Activated CD4-positive, alpha-beta memory T cell treated with anti-CD3 and anti-CD28 coated beads, Interleukin-2, amount 10 ng/mL, durations not matched to agents 7 days and 5 days (primary cell): ENCODE data around the gene SBNO2. TPM values are rescaled to one million over a fixed set of nuclear protein-coding genes. Genes with fewer than 3 reads are reported as not detected.

ENCODE experiments used
- total RNA-seq, 2 experiments: library from RNA; stranded (reverse); gene quantifications; one replicate each; pipeline ENCODE4 v1.2.3, GENCODE V29; 2021

Gene SBNO2
- total RNA-seq, 2 experiments from 2014 or later, result 94.4 to 98.2 TPM

Other genes with a start within 250 kb of the SBNO2 start
- 10 to 100 TPM; 32.4 to 34.0 TPM for gene ARID3A, start 248.2 kb downstream of the SBNO2 start, total RNA-seq
- gene WDR18, start 189.9 kb downstream of the SBNO2 start, total RNA-seq, result 10 to 100 TPM; 42.0 to 44.3 TPM
- gene GRIN3B, start 173.8 kb downstream of the SBNO2 start, total RNA-seq, result under 1 TPM in 1 of 2 experiments, not detected in 1; 0.08 TPM
- gene TMEM259, start 153.1 kb downstream of the SBNO2 start, total RNA-seq, result 100 to 1,000 TPM; 181 TPM
- gene RNU6-2, start 152.7 kb downstream of the SBNO2 start, total RNA-seq, result not detected
- gene CNN2, start 147.7 kb downstream of the SBNO2 start, total RNA-seq, result 100 to 1,000 TPM; 513 to 519 TPM
- 10 to 100 TPM; 92.7 to 95.1 TPM for gene ABCA7, start 134.2 kb downstream of the SBNO2 start, total RNA-seq
- gene ARHGAP45, start 107.1 kb downstream of the SBNO2 start, total RNA-seq, result 100 to 1,000 TPM; 419 to 437 TPM
- gene POLR2E, start 78.9 kb downstream of the SBNO2 start, total RNA-seq, result 100 to 1,000 TPM; 116 to 120 TPM
- gene GPX4, start 70.3 kb downstream of the SBNO2 start, total RNA-seq, result 100 to 1,000 TPM; 141 to 148 TPM
- gene STK11, start 31.5 kb upstream of the SBNO2 start, total RNA-seq, result 10 to 100 TPM; 84.2 to 85.1 TPM
- under 1 TPM; 0.35 to 0.55 TPM for gene CBARP, start 63.7 kb upstream of the SBNO2 start, total RNA-seq
- 100 to 1,000 TPM; 171 to 173 TPM for gene ATP5F1D, start 67.5 kb upstream of the SBNO2 start, total RNA-seq
- 10 to 100 TPM; 86.2 to 88.6 TPM for gene MIDN, start 74.3 kb upstream of the SBNO2 start, total RNA-seq
- gene CIRBP, start 95.1 kb upstream of the SBNO2 start, total RNA-seq, result 100 to 1,000 TPM; 203 to 204 TPM
- gene FAM174C, start 101.3 kb upstream of the SBNO2 start, total RNA-seq, result 10 to 100 TPM; 45.9 to 50.1 TPM
- gene EFNA2, start 111.6 kb upstream of the SBNO2 start, total RNA-seq, result not detected
- 100 to 1,000 TPM; 107 to 109 TPM for gene NDUFS7, start 209.6 kb upstream of the SBNO2 start, total RNA-seq
- gene GAMT, start 227.3 kb upstream of the SBNO2 start, total RNA-seq, result 10 to 100 TPM; 13.2 to 13.8 TPM
- gene DAZAP1, start 233.3 kb upstream of the SBNO2 start, total RNA-seq, result 100 to 1,000 TPM; 194 to 218 TPM